ENCODE results near the gene HDAC4. TPM values are rescaled to one million over a fixed set of nuclear protein-coding genes. Genes with fewer than 3 reads are reported as not detected.

HDAC4 gene
- total and polyA plus RNA-seq, 10 of the 15 experiments (the other 5 are each of a cell fraction or from before 2014, with no cell fraction given), result 0.22 to 15.7 (median 4.8) TPM

DNA sequence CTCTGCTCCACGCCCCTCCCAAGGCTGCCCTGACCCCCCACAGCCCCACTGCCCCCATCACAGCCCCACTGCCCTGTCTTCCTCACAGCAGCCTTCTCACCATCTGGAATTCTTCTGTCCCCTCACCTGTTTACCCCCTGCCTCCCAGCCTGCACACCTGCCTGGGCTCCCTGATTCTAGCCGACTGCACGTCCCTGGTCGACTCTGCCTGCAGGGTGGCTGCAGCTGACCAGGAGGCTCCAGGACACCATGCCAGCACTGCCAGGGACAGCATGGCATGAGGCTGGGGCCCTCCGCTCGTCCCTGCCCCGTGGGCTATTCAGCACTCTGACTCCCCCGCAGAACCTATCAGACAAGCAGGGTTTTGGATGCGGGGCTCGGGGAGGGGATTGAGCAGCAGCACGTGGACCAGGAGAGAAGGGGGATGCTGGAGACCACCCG lies 254.1 kb downstream of the HDAC4 start (continued):
- TF ChIP-seq, protein P1, sequence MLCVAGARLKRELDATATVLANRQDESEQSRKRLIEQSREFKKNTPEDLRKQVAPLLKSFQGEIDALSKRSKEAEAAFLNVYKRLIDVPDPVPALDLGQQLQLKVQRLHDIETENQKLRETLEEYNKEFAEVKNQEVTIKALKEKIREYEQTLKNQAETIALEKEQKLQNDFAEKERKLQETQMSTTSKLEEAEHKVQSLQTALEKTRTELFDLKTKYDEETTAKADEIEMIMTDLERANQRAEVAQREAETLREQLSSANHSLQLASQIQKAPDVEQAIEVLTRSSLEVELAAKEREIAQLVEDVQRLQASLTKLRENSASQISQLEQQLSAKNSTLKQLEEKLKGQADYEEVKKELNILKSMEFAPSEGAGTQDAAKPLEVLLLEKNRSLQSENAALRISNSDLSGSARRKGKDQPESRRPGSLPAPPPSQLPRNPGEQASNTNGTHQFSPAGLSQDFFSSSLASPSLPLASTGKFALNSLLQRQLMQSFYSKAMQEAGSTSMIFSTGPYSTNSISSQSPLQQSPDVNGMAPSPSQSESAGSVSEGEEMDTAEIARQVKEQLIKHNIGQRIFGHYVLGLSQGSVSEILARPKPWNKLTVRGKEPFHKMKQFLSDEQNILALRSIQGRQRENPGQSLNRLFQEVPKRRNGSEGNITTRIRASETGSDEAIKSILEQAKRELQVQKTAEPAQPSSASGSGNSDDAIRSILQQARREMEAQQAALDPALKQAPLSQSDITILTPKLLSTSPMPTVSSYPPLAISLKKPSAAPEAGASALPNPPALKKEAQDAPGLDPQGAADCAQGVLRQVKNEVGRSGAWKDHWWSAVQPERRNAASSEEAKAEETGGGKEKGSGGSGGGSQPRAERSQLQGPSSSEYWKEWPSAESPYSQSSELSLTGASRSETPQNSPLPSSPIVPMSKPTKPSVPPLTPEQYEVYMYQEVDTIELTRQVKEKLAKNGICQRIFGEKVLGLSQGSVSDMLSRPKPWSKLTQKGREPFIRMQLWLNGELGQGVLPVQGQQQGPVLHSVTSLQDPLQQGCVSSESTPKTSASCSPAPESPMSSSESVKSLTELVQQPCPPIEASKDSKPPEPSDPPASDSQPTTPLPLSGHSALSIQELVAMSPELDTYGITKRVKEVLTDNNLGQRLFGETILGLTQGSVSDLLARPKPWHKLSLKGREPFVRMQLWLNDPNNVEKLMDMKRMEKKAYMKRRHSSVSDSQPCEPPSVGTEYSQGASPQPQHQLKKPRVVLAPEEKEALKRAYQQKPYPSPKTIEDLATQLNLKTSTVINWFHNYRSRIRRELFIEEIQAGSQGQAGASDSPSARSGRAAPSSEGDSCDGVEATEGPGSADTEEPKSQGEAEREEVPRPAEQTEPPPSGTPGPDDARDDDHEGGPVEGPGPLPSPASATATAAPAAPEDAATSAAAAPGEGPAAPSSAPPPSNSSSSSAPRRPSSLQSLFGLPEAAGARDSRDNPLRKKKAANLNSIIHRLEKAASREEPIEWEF (IDR thresholded peaks at IDR 0.05; ENCODE audit: insufficient replicate concordance, low read depth, low read length), result no peak
- TF ChIP-seq, protein P2, sequence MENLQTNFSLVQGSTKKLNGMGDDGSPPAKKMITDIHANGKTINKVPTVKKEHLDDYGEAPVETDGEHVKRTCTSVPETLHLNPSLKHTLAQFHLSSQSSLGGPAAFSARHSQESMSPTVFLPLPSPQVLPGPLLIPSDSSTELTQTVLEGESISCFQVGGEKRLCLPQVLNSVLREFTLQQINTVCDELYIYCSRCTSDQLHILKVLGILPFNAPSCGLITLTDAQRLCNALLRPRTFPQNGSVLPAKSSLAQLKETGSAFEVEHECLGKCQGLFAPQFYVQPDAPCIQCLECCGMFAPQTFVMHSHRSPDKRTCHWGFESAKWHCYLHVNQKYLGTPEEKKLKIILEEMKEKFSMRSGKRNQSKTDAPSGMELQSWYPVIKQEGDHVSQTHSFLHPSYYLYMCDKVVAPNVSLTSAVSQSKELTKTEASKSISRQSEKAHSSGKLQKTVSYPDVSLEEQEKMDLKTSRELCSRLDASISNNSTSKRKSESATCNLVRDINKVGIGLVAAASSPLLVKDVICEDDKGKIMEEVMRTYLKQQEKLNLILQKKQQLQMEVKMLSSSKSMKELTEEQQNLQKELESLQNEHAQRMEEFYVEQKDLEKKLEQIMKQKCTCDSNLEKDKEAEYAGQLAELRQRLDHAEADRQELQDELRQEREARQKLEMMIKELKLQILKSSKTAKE (IDR thresholded peaks at IDR 0.05; ENCODE audit: low read depth, poor library complexity, severe bottlenecking), result no peak
- TF ChIP-seq, protein P3, sequence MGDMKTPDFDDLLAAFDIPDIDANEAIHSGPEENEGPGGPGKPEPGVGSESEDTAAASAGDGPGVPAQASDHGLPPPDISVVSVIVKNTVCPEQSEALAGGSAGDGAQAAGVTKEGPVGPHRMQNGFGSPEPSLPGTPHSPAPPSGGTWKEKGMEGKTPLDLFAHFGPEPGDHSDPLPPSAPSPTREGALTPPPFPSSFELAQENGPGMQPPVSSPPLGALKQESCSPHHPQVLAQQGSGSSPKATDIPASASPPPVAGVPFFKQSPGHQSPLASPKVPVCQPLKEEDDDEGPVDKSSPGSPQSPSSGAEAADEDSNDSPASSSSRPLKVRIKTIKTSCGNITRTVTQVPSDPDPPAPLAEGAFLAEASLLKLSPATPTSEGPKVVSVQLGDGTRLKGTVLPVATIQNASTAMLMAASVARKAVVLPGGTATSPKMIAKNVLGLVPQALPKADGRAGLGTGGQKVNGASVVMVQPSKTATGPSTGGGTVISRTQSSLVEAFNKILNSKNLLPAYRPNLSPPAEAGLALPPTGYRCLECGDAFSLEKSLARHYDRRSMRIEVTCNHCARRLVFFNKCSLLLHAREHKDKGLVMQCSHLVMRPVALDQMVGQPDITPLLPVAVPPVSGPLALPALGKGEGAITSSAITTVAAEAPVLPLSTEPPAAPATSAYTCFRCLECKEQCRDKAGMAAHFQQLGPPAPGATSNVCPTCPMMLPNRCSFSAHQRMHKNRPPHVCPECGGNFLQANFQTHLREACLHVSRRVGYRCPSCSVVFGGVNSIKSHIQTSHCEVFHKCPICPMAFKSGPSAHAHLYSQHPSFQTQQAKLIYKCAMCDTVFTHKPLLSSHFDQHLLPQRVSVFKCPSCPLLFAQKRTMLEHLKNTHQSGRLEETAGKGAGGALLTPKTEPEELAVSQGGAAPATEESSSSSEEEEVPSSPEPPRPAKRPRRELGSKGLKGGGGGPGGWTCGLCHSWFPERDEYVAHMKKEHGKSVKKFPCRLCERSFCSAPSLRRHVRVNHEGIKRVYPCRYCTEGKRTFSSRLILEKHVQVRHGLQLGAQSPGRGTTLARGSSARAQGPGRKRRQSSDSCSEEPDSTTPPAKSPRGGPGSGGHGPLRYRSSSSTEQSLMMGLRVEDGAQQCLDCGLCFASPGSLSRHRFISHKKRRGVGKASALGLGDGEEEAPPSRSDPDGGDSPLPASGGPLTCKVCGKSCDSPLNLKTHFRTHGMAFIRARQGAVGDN (IDR thresholded peaks at IDR 0.05), result no peak
- TF ChIP-seq SMAD5 (IDR thresholded peaks at IDR 0.05; ENCODE audit: low read depth) (no peak), NBN (IDR thresholded peaks at IDR 0.05) (no peak), NFYB (IDR thresholded peaks at IDR 0.05; ENCODE audit: insufficient read depth, low read depth, low read length) (no peak), TCF12 (IDR thresholded peaks at IDR 0.05; ENCODE audit: low read depth, low read length) (no peak), GATAD2B (conservative IDR thresholded peaks at IDR 0.05; ENCODE audit: low read depth) (no peak), CHD2 (IDR thresholded peaks at IDR 0.05; ENCODE audit: borderline replicate concordance, low read depth, low read length) (no peak), RBBP5 (conservative IDR thresholded peaks at IDR 0.05) (no peak), HDAC6 (IDR thresholded peaks at IDR 0.05; ENCODE audit: unreplicated experiment) (no peak)
- TF ChIP-seq, protein P4, sequence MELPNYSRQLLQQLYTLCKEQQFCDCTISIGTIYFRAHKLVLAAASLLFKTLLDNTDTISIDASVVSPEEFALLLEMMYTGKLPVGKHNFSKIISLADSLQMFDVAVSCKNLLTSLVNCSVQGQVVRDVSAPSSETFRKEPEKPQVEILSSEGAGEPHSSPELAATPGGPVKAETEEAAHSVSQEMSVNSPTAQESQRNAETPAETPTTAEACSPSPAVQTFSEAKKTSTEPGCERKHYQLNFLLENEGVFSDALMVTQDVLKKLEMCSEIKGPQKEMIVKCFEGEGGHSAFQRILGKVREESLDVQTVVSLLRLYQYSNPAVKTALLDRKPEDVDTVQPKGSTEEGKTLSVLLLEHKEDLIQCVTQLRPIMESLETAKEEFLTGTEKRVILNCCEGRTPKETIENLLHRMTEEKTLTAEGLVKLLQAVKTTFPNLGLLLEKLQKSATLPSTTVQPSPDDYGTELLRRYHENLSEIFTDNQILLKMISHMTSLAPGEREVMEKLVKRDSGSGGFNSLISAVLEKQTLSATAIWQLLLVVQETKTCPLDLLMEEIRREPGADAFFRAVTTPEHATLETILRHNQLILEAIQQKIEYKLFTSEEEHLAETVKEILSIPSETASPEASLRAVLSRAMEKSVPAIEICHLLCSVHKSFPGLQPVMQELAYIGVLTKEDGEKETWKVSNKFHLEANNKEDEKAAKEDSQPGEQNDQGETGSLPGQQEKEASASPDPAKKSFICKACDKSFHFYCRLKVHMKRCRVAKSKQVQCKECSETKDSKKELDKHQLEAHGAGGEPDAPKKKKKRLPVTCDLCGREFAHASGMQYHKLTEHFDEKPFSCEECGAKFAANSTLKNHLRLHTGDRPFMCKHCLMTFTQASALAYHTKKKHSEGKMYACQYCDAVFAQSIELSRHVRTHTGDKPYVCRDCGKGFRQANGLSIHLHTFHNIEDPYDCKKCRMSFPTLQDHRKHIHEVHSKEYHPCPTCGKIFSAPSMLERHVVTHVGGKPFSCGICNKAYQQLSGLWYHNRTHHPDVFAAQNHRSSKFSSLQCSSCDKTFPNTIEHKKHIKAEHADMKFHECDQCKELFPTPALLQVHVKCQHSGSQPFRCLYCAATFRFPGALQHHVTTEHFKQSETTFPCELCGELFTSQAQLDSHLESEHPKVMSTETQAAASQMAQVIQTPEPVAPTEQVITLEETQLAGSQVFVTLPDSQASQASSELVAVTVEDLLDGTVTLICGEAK (IDR thresholded peaks at IDR 0.05; ENCODE audit: borderline replicate concordance), result no peak

Measured in GM12878 (cell line).